GM15510 (cell line): ENCODE measurements around the gene KNG1.

Source experiments
- POLR2A ChIP-seq: IDR thresholded peaks from 3 replicates; pipeline ENCODE4 v1.6.1; 2011; ENCODE audit warnings: borderline replicate concordance; ENCODE audit not compliant: insufficient read length; ENCODE audit errors: extremely low read depth

The KNG1 gene

GRCh38 chr3:186717039-186717457 lies at the start of gene KNG1:
Gene KNG1 (plus strand): TSS chr3:186717359. CDS start chr3:186717543, 184 bp downstream.
- TF ChIP-seq POLR2A = no peak

GRCh38 chr3:186668426-186668825 lies 48.7 kb upstream of the KNG1 start:
- no peak for TF ChIP-seq POLR2A

DNA sequence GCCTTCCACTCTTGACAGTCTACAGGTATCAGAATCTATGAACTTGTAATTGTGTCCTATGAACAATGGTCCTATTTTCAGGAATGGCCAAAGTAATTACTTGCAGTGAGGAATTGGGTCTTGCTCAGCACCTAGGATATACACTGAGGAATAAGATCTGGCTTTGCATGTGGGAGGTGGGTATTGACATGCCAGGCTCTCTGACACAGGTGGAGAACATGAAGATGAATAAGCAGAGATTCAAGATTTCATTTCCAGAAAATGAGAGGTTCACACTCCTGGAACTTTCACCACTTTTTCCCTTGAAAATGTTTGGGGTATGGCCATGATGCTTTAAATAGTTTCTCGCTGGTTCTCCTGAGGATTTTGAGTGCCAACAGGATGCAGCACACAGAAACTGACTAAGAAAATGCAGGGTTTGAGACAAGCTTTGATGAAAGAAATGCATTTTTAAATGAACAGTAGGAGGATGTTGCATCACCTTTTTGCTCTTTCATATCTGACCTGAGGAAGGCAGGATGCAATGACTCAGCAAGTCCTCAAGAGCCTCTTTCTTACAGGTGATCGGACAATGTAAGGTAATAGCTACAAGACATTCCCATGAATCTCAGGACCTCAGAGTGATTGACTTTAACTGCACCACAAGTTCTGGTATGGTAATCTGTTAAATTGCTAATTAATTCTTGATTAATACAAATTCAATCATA lies 47.6 kb upstream of the KNG1 start:
- TF ChIP-seq POLR2A = no peak

DNA sequence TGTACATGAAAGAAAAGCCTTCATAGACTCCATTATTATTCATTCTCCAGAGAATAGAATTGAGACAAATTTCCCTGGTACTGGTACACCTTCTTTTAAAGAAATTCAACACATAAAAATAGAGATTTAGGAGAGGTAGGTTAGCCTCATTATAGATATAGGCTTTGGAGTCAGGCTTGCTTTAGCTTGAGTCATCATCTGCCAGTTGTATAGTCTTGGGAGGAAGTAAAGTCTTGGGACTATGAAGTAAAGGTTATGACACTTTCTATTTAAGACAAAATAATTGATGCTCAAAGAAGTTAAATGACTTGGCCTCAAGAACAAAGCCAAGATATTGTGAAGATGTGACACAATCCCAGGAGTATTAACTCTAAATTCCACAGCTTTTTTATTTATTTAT lies 47.0 kb upstream of the KNG1 start:
- TF ChIP-seq POLR2A = no peak

- TF ChIP-seq POLR2A = no peak
Measured at GRCh38 chr3:186671051-186671450, 46.1 kb upstream of the KNG1 start.

- TF ChIP-seq POLR2A = no peak
Measured at GRCh38 chr3:186678604-186679003, 38.6 kb upstream of the KNG1 start.

DNA sequence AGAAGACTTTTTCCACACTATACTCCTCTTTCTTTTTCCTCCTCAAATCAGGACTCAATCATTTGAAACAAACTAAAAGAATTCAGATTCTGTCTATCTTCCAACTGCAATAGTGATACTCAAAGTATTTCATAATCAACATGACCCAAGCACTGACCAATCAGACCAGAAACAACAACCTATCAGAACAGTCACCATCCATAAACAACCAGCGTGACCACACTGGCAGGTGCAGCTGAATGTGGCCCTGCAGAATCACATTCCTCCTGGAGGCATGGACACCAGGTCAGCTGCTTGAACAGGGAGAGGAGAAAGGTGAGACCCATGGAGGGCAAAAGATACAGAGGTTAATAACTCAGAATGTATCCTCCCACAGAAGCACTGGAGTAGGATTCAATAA lies 38.0 kb upstream of the KNG1 start:
- TF ChIP-seq POLR2A = no peak

GRCh38 chr3:186680869-186681268 lies 36.3 kb upstream of the KNG1 start:
- TF ChIP-seq POLR2A = no peak

DNA sequence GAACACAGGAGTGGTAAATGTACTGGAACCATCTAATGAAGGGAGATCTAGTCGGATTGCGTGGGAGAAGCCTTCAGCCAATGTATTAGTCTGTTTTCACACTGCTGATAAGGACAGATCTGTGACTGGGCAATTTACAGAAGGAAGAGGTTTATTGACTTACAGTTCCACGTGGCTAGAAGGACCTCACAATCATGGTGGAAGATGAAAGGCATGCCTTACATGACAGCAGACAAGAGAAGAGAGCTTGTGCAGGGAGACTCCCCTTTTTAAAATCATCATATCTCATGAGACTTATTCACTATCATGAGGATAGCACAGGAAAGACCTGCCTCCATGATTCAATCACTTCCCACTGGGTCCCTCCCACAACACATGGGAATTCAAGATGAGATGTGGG lies 34.3 kb upstream of the KNG1 start:
- no peak for TF ChIP-seq POLR2A

GRCh38 chr3:186683979-186684378 lies 33.2 kb upstream of the KNG1 start:
- no peak for TF ChIP-seq POLR2A

GRCh38 chr3:186687120-186687651 lies 30.0 kb upstream of the KNG1 start:
- TF ChIP-seq POLR2A = no peak

DNA sequence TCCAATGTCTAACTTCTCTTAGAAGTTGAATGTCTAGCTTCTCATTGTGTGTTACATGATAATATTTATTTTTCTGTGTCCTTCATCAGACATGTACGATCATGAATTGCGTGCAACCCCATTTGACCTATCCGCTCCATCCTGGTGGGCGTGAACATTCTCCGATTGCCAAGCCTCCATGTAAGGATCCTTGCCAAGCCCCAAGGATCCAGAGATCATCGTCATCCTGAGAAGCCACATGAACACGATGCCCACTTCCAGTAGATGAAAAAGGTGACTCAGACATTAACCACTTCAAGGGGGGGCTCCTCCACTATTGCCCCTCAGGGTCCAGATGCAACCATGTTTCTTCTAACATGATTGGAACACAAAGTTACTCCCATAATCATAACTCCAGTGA lies 25.5 kb upstream of the KNG1 start:
- no peak for TF ChIP-seq POLR2A

GRCh38 chr3:186693843-186694242 lies 23.3 kb upstream of the KNG1 start:
- TF ChIP-seq POLR2A = no peak

- TF ChIP-seq POLR2A = no peak
Measured at GRCh38 chr3:186694288-186695032, 22.7 kb upstream of the KNG1 start.

GRCh38 chr3:186696522-186696921 lies 20.6 kb upstream of the KNG1 start:
- no peak for TF ChIP-seq POLR2A

GRCh38 chr3:186697510-186697909 lies 19.6 kb upstream of the KNG1 start:
- no peak for TF ChIP-seq POLR2A

DNA sequence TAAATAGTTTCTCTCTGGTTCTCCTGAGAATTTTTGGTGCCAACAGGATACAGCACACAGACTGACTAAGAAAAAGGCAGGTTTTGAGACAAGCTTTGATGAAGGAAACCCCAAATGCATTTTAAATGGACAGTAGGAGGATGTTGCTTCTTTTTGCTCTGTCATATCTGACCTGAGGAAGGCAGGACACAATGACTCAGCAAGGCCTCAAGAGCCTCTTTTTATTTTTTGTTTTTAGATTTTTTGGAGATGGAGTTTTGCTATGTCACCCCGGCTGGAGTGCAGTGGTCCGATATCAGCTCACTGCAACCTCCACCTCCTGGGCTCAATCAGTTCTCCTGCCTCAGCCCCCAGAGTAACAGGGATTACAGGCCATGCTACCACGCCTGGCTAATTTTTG lies 16.9 kb upstream of the KNG1 start:
- TF ChIP-seq POLR2A = no peak
